ENCODE measurements around the gene ABCB11. TPM values are rescaled to one million over a fixed set of nuclear protein-coding genes. Genes with fewer than 3 reads are reported as not detected.

The ABCB11 gene
- total RNA-seq, 1 donor from 2014 or later: not detected

- Mint-ChIP-seq H3K27me3 (ENCODE audit: insufficient read depth, low read depth) (no peaks in the 10 kb centered on the region), H3K4me1 (no peaks in the 10 kb centered on the region), H3K36me3 (no peaks in the 10 kb centered on the region), H3K9me3 (peaks cover 13% of the 10 kb centered on the region), H3K4me3 (no peak overlapping the region), H3K27ac (no peak overlapping the region)
- Histone ChIP-seq H3K4me3 (no peak overlapping the region), H3K27ac (no peak overlapping the region), H4K20me1 (ENCODE audit: low read depth) (no peaks in the 10 kb centered on the region), H3K9ac (no peak overlapping the region), H3K9me3 (ENCODE audit: low read depth) (no peaks in the 10 kb centered on the region), H3K4me1 (no peaks in the 10 kb centered on the region), H3K36me3 (no peaks in the 10 kb centered on the region), H2AFZ (replicated peaks) (no peak overlapping the region), H3K27me3 (no peaks in the 10 kb centered on the region), H3K79me2 (ENCODE audit: low read depth) (no peaks in the 10 kb centered on the region), H3F3A (ENCODE audit: low read depth) (no peaks in the 10 kb centered on the region), H3K4me2 (no peak overlapping the region)
- TF ChIP-seq EZH2phosphoT487 (IDR thresholded peaks at IDR 0.05): no peak
- TF ChIP-seq CTCF (IDR thresholded peaks at IDR 0.05): no peak
- TF ChIP-seq EZH2 (IDR thresholded peaks at IDR 0.05): no peak
- no peak for DNase-seq (ENCODE audit: low spot score)
These were observed 8.6 kb upstream of the ABCB11 start for GRCh38 chr2:169039702-169040101.

- no peaks in the 10 kb centered on the region for H3K9me3 ChIP-seq (ENCODE audit: low read depth)
- no peak overlapping the region for H3K4me2 ChIP-seq
- H3K27me3 Mint-ChIP-seq (ENCODE audit: insufficient read depth, low read depth): no peaks in the 10 kb centered on the region
- H3K27ac ChIP-seq: no peak overlapping the region
- TF ChIP-seq EZH2 (IDR thresholded peaks at IDR 0.05) (no peak), CTCF (IDR thresholded peaks at IDR 0.05) (no peak), EZH2phosphoT487 (IDR thresholded peaks at IDR 0.05) (no peak)
- H4K20me1 ChIP-seq (ENCODE audit: low read depth): no peaks in the 10 kb centered on the region
- no peak overlapping the region for H3K9ac ChIP-seq
- H3K4me3 Mint-ChIP-seq: no peak overlapping the region
- H3K4me3 ChIP-seq: no peak overlapping the region
- H2AFZ ChIP-seq (replicated peaks): no peak overlapping the region
- H3F3A ChIP-seq (ENCODE audit: low read depth): no peaks in the 10 kb centered on the region
- H3K4me1 Mint-ChIP-seq: no peaks in the 10 kb centered on the region
- no peak overlapping the region for H3K27ac Mint-ChIP-seq
- peaks cover 8% of the 10 kb centered on the region for H3K9me3 Mint-ChIP-seq
- H3K36me3 ChIP-seq: no peaks in the 10 kb centered on the region
- no peaks in the 10 kb centered on the region for H3K79me2 ChIP-seq (ENCODE audit: low read depth)
- no peaks in the 10 kb centered on the region for H3K27me3 ChIP-seq
- no peak for DNase-seq (ENCODE audit: low spot score)
- no peaks in the 10 kb centered on the region for H3K4me1 ChIP-seq
- H3K36me3 Mint-ChIP-seq: no peaks in the 10 kb centered on the region
These were observed 7.2 kb upstream of the ABCB11 start for GRCh38 chr2:169038338-169038757.

DNA sequence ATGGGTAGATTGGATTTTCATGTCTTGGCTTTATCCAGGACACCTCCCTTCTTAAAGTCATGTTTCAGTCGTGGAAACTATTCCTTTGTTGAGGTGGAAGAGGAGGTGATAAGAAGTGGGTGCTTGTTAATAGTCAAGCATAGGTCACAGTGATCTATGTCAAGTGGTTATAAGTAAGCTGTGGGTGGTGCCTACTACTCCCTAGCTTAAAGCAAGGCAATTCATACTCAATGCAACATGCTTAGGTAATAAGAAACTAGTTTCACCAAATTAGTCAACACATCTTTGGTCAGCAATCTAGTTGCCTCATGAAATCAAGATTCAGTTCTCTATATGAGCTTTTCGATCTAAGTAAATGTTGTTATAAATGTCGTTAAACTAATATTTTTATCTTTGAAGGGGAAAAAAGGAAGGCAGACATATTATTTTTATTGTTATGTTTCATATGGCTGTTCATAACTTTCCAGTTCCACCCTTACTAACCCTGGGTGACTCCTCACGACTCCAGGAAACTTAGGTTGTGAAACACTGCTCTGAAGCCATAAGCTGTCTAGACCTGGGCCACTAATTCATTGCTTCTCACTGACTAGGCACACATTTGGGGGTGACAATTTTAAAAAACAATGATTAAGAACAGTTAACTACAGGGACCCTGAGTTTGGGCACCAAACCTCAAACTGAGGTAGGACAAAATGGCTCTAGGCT is 5.8 kb upstream of the ABCB11 start:
- TF ChIP-seq EZH2 (IDR thresholded peaks at IDR 0.05) (no peak), CTCF (IDR thresholded peaks at IDR 0.05) (no peak), EZH2phosphoT487 (IDR thresholded peaks at IDR 0.05) (no peak)
- Histone ChIP-seq H2AFZ (replicated peaks) (no peak overlapping the region), H3K9me3 (ENCODE audit: low read depth) (no peaks in the 10 kb centered on the region), H3K4me2 (no peak overlapping the region), H3F3A (ENCODE audit: low read depth) (no peaks in the 10 kb centered on the region), H3K36me3 (no peaks in the 10 kb centered on the region), H3K9ac (no peak overlapping the region), H3K27me3 (no peaks in the 10 kb centered on the region), H3K4me1 (no peaks in the 10 kb centered on the region), H4K20me1 (ENCODE audit: low read depth) (no peaks in the 10 kb centered on the region), H3K79me2 (ENCODE audit: low read depth) (no peaks in the 10 kb centered on the region), H3K4me3 (no peak overlapping the region), H3K27ac (no peak overlapping the region)
- Mint-ChIP-seq H3K27ac (no peak overlapping the region), H3K36me3 (no peaks in the 10 kb centered on the region), H3K4me1 (no peaks in the 10 kb centered on the region), H3K27me3 (ENCODE audit: insufficient read depth, low read depth) (no peaks in the 10 kb centered on the region), H3K4me3 (no peak overlapping the region), H3K9me3 (no peaks in the 10 kb centered on the region)
- DNase-seq (ENCODE audit: low spot score): no peak

Data from neural progenitor cell (in vitro differentiated cells).